ENCODE measurements around the gene FCRL6. TPM values are rescaled to one million over a fixed set of nuclear protein-coding genes. Genes with fewer than 3 reads are reported as not detected.

Gene FCRL6
- total RNA-seq = 1.2 TPM

- no peak for ATAC-seq
These were observed at the start of gene FCRL6 for GRCh38 chr1:159802111-159802510. FCRL6 (plus strand) TSS chr1:159802360; CDS start chr1:159802425, 65 bp downstream.

GRCh38 chr1:159753386-159753785 lies 48.8 kb upstream of the FCRL6 start:
- intact Hi-C loops (cut with DNase I) = no loop called here
- DNase-seq (ENCODE audit: low spot score) (no peak), ATAC-seq (no peak)

More at GRCh38 chr1:159802111-159802510, at the start of gene FCRL6:
- no peak for DNase-seq (ENCODE audit: low spot score)
- intact Hi-C loops (cut with DNase I) = no loop called here

- DNase-seq (ENCODE audit: low spot score) (no peak), ATAC-seq (no peak)
- intact Hi-C loops (cut with DNase I) = no loop called here
These were observed 46.6 kb upstream of the FCRL6 start for GRCh38 chr1:159755451-159756007.

- intact Hi-C loops (cut with DNase I) = no loop called here
- DNase-seq (ENCODE audit: low spot score) = no peak
- peak; percentile 69 for ATAC-seq
These were observed 45.8 kb upstream of the FCRL6 start for GRCh38 chr1:159756397-159756796.

- DNase-seq (ENCODE audit: low spot score) = no peak
- ATAC-seq = no peak
- intact Hi-C loops (cut with DNase I) = no loop called here
These were observed 38.5 kb upstream of the FCRL6 start for GRCh38 chr1:159763686-159764085.

- DNase-seq (ENCODE audit: low spot score) (no peak), ATAC-seq (no peak)
- intact Hi-C loops (cut with DNase I) = no loop called here
These were observed 36.4 kb upstream of the FCRL6 start for GRCh38 chr1:159765806-159766205.

- DNase-seq (ENCODE audit: low spot score) (no peak), ATAC-seq (no peak)
- intact Hi-C loops (cut with DNase I) = loop anchor here (10.0 kb wide), 1 partner anchor 243 kb away; no protein-coding TSS in a partner anchor
These were observed 30.8 kb upstream of the FCRL6 start for GRCh38 chr1:159771127-159771895.

GRCh38 chr1:159774465-159774864 lies 27.7 kb upstream of the FCRL6 start:
- ATAC-seq (no peak), DNase-seq (ENCODE audit: low spot score) (no peak)
- intact Hi-C loops (cut with DNase I) = loop anchor here (10.0 kb wide), 1 partner anchor 240 kb away; no protein-coding TSS in a partner anchor

- DNase-seq (ENCODE audit: low spot score) = no peak
- no peak for ATAC-seq
These were observed 26.4 kb upstream of the FCRL6 start for GRCh38 chr1:159775716-159776115.

GRCh38 chr1:159778266-159778665 lies 23.9 kb upstream of the FCRL6 start:
- no peak for ATAC-seq
- intact Hi-C loops (cut with DNase I) = loop anchor here (10.0 kb wide), 1 partner anchor 237 kb away; no protein-coding TSS in a partner anchor
- no peak for DNase-seq (ENCODE audit: low spot score)

More at GRCh38 chr1:159775716-159776115, 26.4 kb upstream of the FCRL6 start:
- intact Hi-C loops (cut with DNase I) = loop anchor here (10.0 kb wide), 1 partner anchor 239 kb away; no protein-coding TSS in a partner anchor

GRCh38 chr1:159779403-159779851 lies 22.7 kb upstream of the FCRL6 start:
- DNase-seq (ENCODE audit: low spot score) (no peak), ATAC-seq (no peak)
- intact Hi-C loops (cut with DNase I) = loop anchor here (10.0 kb wide), 1 partner anchor 235 kb away; no protein-coding TSS in a partner anchor

- intact Hi-C loops (cut with DNase I) = no loop called here
- peak; percentile 99 for ATAC-seq
- peak; percentile 98 for DNase-seq (ENCODE audit: low spot score)
These were observed 21.3 kb upstream of the FCRL6 start, which contains the start of gene DUSP23 for GRCh38 chr1:159780583-159781582. DUSP23 (plus strand) TSS chr1:159780962; CDS start chr1:159781101, 139 bp downstream.

- no peak for ATAC-seq
- intact Hi-C loops (cut with DNase I) = no loop called here
- no peak for DNase-seq (ENCODE audit: low spot score)
These were observed 20.2 kb upstream of the FCRL6 start for GRCh38 chr1:159781992-159782391.

GRCh38 chr1:159783724-159784123 lies 18.4 kb upstream of the FCRL6 start:
- DNase-seq (ENCODE audit: low spot score) (no peak), ATAC-seq (no peak)
- intact Hi-C loops (cut with DNase I) = no loop called here

GRCh38 chr1:159786465-159786864 lies 15.7 kb upstream of the FCRL6 start:
- intact Hi-C loops (cut with DNase I) = no loop called here
- DNase-seq (ENCODE audit: low spot score) = no peak

GRCh38 chr1:159786966-159787365 lies 15.2 kb upstream of the FCRL6 start:
- intact Hi-C loops (cut with DNase I) = no loop called here
- DNase-seq (ENCODE audit: low spot score) = no peak
- ATAC-seq = no peak

More at GRCh38 chr1:159786465-159786864, 15.7 kb upstream of the FCRL6 start:
- ATAC-seq = no peak

GRCh38 chr1:159790237-159790917 lies 11.8 kb upstream of the FCRL6 start:
- intact Hi-C loops (cut with DNase I) = loop anchor here (10.0 kb wide), 1 partner anchor 104 kb away; no protein-coding TSS in a partner anchor
- no peak for ATAC-seq
- no peak for DNase-seq (ENCODE audit: low spot score)

- no peak for ATAC-seq
- intact Hi-C loops (cut with DNase I) = loop anchor here (10.0 kb wide), 1 partner anchor 104 kb away; no protein-coding TSS in a partner anchor
- no peak for DNase-seq (ENCODE audit: low spot score)
These were observed 11.1 kb upstream of the FCRL6 start for GRCh38 chr1:159791031-159791430.
